IMR-90 (cell line): ENCODE data around the gene RAB4B. TPM values are rescaled to one million over a fixed set of nuclear protein-coding genes. Genes with fewer than 3 reads are reported as not detected.
A peak's percentile ranks its signal among the peaks of the same experiment; 100 is the strongest.

Source experiments
- ATAC-seq: fragments of 200-7000 bp; cut with Tn5 transposase; 2 replicates; pipeline ENCODE4 v1.9.1; 2020; ENCODE audit warnings: low read depth, mild to moderate bottlenecking, moderate library complexity
- BruUV-seq: library from RNA; stranded (reverse); fragments of 400-500 nt; replicated peaks from 2 replicates; lab custom pipeline; 2021; lab: Mats Ljungman, UMichigan
- CTCF ChIA-PET: fragments of 300-600 bp; formaldehyde crosslinking; extraction: SDS; loops from one replicate; lab custom pipeline; 2021; ENCODE audit warnings: antibody characterized with exemption; lab: Yijun Ruan, JAX
- POLR2A ChIA-PET: fragments of 300-600 bp; sonication (Branson Sonifier 250); formaldehyde crosslinking; loops from one replicate; lab custom pipeline; 2022; ENCODE audit warnings: antibody characterized with exemption; ENCODE audit not compliant: unreplicated experiment; lab: Charles Lee
- DNase-seq: peaks from one replicate; pipeline ENCODE4 v3.0.0; 2013
- H2AFZ ChIP-seq: replicated peaks from 2 replicates; pipeline ENCODE3; 2013; ENCODE audit warnings: low read length, mild to moderate bottlenecking; ENCODE audit not compliant: poor library complexity
- H2AK5ac ChIP-seq: 2 replicates; pipeline ENCODE4 v1.6.1; 2013; ENCODE audit warnings: low read depth, low read length, inconsistent platforms
- H2AK9ac ChIP-seq: replicated peaks from 2 replicates; pipeline ENCODE3; 2013; ENCODE audit warnings: mild to moderate bottlenecking, low read depth, low read length, moderate library complexity; ENCODE audit not compliant: poor library complexity
- H2BK120ac ChIP-seq: 2 replicates; pipeline ENCODE4 v1.6.1; 2013; ENCODE audit warnings: low read depth, low read length, inconsistent platforms
- H2BK15ac ChIP-seq: 3 replicates; pipeline ENCODE4 v1.6.1; 2013; ENCODE audit warnings: low read depth, low read length, inconsistent platforms
- H2BK20ac ChIP-seq: 2 replicates; pipeline ENCODE4 v1.6.1; 2013; ENCODE audit warnings: low read depth, mild to moderate bottlenecking, inconsistent platforms, low read length, moderate library complexity
- H2BK5ac ChIP-seq: 2 replicates; pipeline ENCODE4 v1.6.1; 2013; ENCODE audit warnings: mild to moderate bottlenecking, low read depth, low read length, inconsistent platforms; ENCODE audit not compliant: poor library complexity, severe bottlenecking
- H3K14ac ChIP-seq: replicated peaks from 2 replicates; pipeline ENCODE4 v1.6.1; 2013; ENCODE audit warnings: low read depth, low read length, inconsistent platforms
- H3K18ac ChIP-seq: 2 replicates; pipeline ENCODE4 v1.6.1; 2013; ENCODE audit warnings: low read depth, low read length, control low read depth
- H3K23ac ChIP-seq: 2 replicates; pipeline ENCODE4 v1.6.1; 2013; ENCODE audit warnings: low read depth, low read length, inconsistent platforms
- H3K27ac ChIP-seq: 2 replicates; pipeline ENCODE4 v1.5.1; 2013; ENCODE audit warnings: mild to moderate bottlenecking, control low read depth, low read length; ENCODE audit not compliant: insufficient read depth
- H3K27me3 ChIP-seq: 2 replicates; pipeline ENCODE4 v1.6.1; 2013; ENCODE audit warnings: low read length; ENCODE audit not compliant: control insufficient read depth, insufficient read depth
- H3K36me3 ChIP-seq: 2 replicates; pipeline ENCODE4 v1.6.1; 2013; ENCODE audit warnings: low read length, mixed read lengths; ENCODE audit not compliant: control insufficient read depth, insufficient read depth
- H3K4ac ChIP-seq: 2 replicates; pipeline ENCODE4 v1.6.1; 2013; ENCODE audit warnings: low read depth, low read length, inconsistent platforms
- H3K4me1 ChIP-seq: 2 replicates; pipeline ENCODE4 v1.6.1; 2013; ENCODE audit warnings: low read length, mixed read lengths; ENCODE audit not compliant: control insufficient read depth, insufficient read depth
- H3K4me2 ChIP-seq: 2 replicates; pipeline ENCODE4 v1.6.1; 2013; ENCODE audit warnings: low read depth, mild to moderate bottlenecking, control low read depth, low read length, moderate library complexity
- H3K4me3 ChIP-seq: 2 replicates; pipeline ENCODE4 v1.5.1; 2013; ENCODE audit warnings: low read depth, mild to moderate bottlenecking, control low read depth, low read length, moderate library complexity; ENCODE audit not compliant: insufficient read depth
- H3K56ac ChIP-seq: 2 replicates; pipeline ENCODE4 v1.6.1; 2013; ENCODE audit warnings: low read length, inconsistent platforms; ENCODE audit not compliant: insufficient read depth; ENCODE audit errors: extremely low read depth
- H3K79me1 ChIP-seq, 2 experiments: 2 replicates each; pipeline ENCODE4 v1.6.1; 2013; ENCODE audit warnings: low read length in 2 of 2, inconsistent platforms in 1 of 2, low read depth in 1 of 2
- H3K9ac ChIP-seq: 2 replicates; pipeline ENCODE4 v1.6.1; 2013; ENCODE audit warnings: low read depth, low read length, control low read depth
- H3K9me1 ChIP-seq: 2 replicates; pipeline ENCODE4 v1.6.1; 2013; ENCODE audit warnings: low read length, inconsistent platforms; ENCODE audit not compliant: insufficient read depth
- H3K9me3 ChIP-seq: 2 replicates; pipeline ENCODE4 v1.6.1; 2013; ENCODE audit warnings: low read length; ENCODE audit not compliant: control insufficient read depth, insufficient read depth
- H4K20me1 ChIP-seq: 2 replicates; pipeline ENCODE4 v1.6.1; 2013; ENCODE audit warnings: low read length, inconsistent platforms; ENCODE audit not compliant: insufficient read depth
- H4K5ac ChIP-seq: 2 replicates; pipeline ENCODE4 v1.6.1; 2013; ENCODE audit warnings: mild to moderate bottlenecking, low read depth, low read length, control low read depth
- H4K8ac ChIP-seq, 2 experiments: 2 replicates each; pipeline ENCODE4 v1.6.1; 2013; ENCODE audit warnings: low read depth in 2 of 2, low read length in 2 of 2, control low read depth in 1 of 2, inconsistent platforms in 1 of 2
- H4K91ac ChIP-seq: 2 replicates; pipeline ENCODE4 v1.6.1; 2013; ENCODE audit warnings: low read depth, low read length, inconsistent platforms; ENCODE audit not compliant: insufficient read depth
- BHLHE40 ChIP-seq: fragments of 150-350 bp; IDR thresholded peaks from 2 replicates; pipeline ENCODE4 v1.6.1; 2016; ENCODE audit warnings: mild to moderate bottlenecking, low read depth, low read length
- CHD1 ChIP-seq: IDR thresholded peaks from 2 replicates; pipeline ENCODE4 v1.6.1; 2012; ENCODE audit warnings: low read depth, low read length, improper control_type of control experiment
- CTCF ChIP-seq: conservative IDR thresholded peaks from 2 replicates; pipeline ENCODE4 v1.5.1; 2012; ENCODE audit warnings: mild to moderate bottlenecking, low read depth, low read length, improper control_type of control experiment
- ELK1 ChIP-seq: fragments of 150-350 bp; IDR thresholded peaks from 2 replicates; pipeline ENCODE4 v1.6.1; 2016; ENCODE audit warnings: low read depth, mild to moderate bottlenecking, low read length, moderate library complexity, borderline replicate concordance
- FOS ChIP-seq: fragments of 150-350 bp; IDR thresholded peaks from 2 replicates; pipeline ENCODE4 v1.6.1; 2016; ENCODE audit warnings: low read depth, low read length
- MAFK ChIP-seq: IDR thresholded peaks from 2 replicates; pipeline ENCODE4 v1.6.1; 2012; ENCODE audit warnings: low read depth, low read length, improper control_type of control experiment
- MAZ ChIP-seq: IDR thresholded peaks from 2 replicates; pipeline ENCODE4 v1.6.1; 2012; ENCODE audit warnings: low read depth, mild to moderate bottlenecking, low read length, improper control_type of control experiment, moderate library complexity, borderline replicate concordance
- MXI1 ChIP-seq: IDR thresholded peaks from 2 replicates; pipeline ENCODE4 v1.6.1; 2012; ENCODE audit warnings: low read depth, mild to moderate bottlenecking, low read length, moderate library complexity, borderline replicate concordance
- NFE2L2 ChIP-seq: fragments of 150-350 bp; IDR thresholded peaks from 2 replicates; pipeline ENCODE4 v1.6.1; 2016; ENCODE audit warnings: low read depth, mild to moderate bottlenecking, low read length
- POLR2A ChIP-seq: IDR thresholded peaks from 2 replicates; pipeline ENCODE4 v1.6.1; 2012; ENCODE audit warnings: mild to moderate bottlenecking, low read depth, low read length
- RAD21 ChIP-seq: IDR thresholded peaks from 2 replicates; pipeline ENCODE4 v1.6.1; 2012; ENCODE audit warnings: low read length, improper control_type of control experiment
- RFX5 ChIP-seq: IDR thresholded peaks from 2 replicates; pipeline ENCODE4 v1.8.0; 2012; ENCODE audit warnings: low read depth, mild to moderate bottlenecking, low read length, moderate library complexity
- SMC3 ChIP-seq: fragments of 150-350 bp; IDR thresholded peaks from 2 replicates; pipeline ENCODE4 v1.6.1; 2016; ENCODE audit warnings: low read depth, mild to moderate bottlenecking, antibody characterized with exemption, low read length, moderate library complexity
- USF2 ChIP-seq: fragments of 150-350 bp; IDR thresholded peaks from 2 replicates; pipeline ENCODE4 v1.6.1; 2017; ENCODE audit warnings: mild to moderate bottlenecking, antibody characterized with exemption, low read length, low read depth
- WGBS, 2 experiments: methylation state at CpG; one replicate each; pipeline versions ENCODE4 v1.1.5 to v1.1.7; 2013; ENCODE audit warnings: missing lambda C conversion rate in 2 of 2; ENCODE audit not compliant: insufficient read length in 1 of 2; ENCODE audit errors: extremely low coverage in 2 of 2; 5-methylcytosine and 5-hydroxymethylcytosine counted together
- dilution Hi-C: fragments of 300-500 bp; cut with HindIII; formaldehyde crosslinking; loops from one replicate; pipeline ENCODE4 v1.14.3; 2018; ENCODE audit warnings: low sequenced_read_pairs; ENCODE audit not compliant: unreplicated experiment
- in situ Hi-C: fragments of 300-500 bp; cut with MboI; formaldehyde crosslinking; loops from 3 replicates; pipeline ENCODE4 v1.14.3; 2019; ENCODE audit warnings: low sequenced_read_pairs, inconsistent platforms, mixed read lengths
- intact Hi-C: fragments of 100-400 bp; cut with micrococcal nuclease; formaldehyde crosslinking; loops from 2 replicates; pipeline ENCODE4 v1.10.0; 2022
- polyA plus RNA-seq, 3 experiments: library from polyadenylated mRNA; depleted of rRNA; stranded (reverse); fragments of >200 nt; gene quantifications; 2 replicates each; pipeline ENCODE4 v1.2.3, GENCODE V29; 2012; ENCODE audit warnings: low replicate concordance in 1 of 3
- total RNA-seq: library from RNA; depleted of rRNA; stranded (reverse); fragments of >200 nt; gene quantifications from 2 replicates; pipeline ENCODE4 v1.2.3, GENCODE V29; 2012

The RAB4B gene
- total and polyA plus RNA-seq, 2 of the 4 experiments (the other 2 are of a cell fraction), result 7.9 to 21.4 TPM

- ChIA-PET POLR2A (no interaction called here), CTCF (no interaction called here)
- in situ Hi-C loops, result no loop called here
- H3K56ac ChIP-seq, result no peak overlapping the region
- peak overlapping the region; percentile 55 for H2AK9ac ChIP-seq
- H2BK15ac ChIP-seq, result no peak overlapping the region
- no peak overlapping the region for H3K9ac ChIP-seq
- H4K20me1 ChIP-seq, result no peaks in the 10 kb centered on the region
- H3K23ac ChIP-seq, result no peak overlapping the region
- H2BK20ac ChIP-seq, result no peak overlapping the region
- no peak overlapping the region for H3K27ac ChIP-seq
- no peak overlapping the region for H4K5ac ChIP-seq
- no peak overlapping the region for H3K4me2 ChIP-seq
- H4K91ac ChIP-seq, result no peak overlapping the region
- H2BK120ac ChIP-seq, result no peak overlapping the region
- DNase-seq, result no peak
- intact Hi-C loops, result no loop called here
- H3K4ac ChIP-seq, result no peak overlapping the region
- H3K4me3 ChIP-seq, result no peak overlapping the region
- no peak overlapping the region for H3K18ac ChIP-seq
- H3K9me3 ChIP-seq, result no peaks in the 10 kb centered on the region
- 91% methylated on average over 13 of the region's 17 CpGs; no CpG with 5 or more reads in 1 of the 2 experiments for WGBS, 2 experiments
- no peak for TF ChIP-seq MAZ
- no peak for TF ChIP-seq RAD21
- TF ChIP-seq FOS, result no peak
- TF ChIP-seq NFE2L2, result no peak
- no peak for TF ChIP-seq ELK1
- TF ChIP-seq MAFK, result no peak
- no peak for TF ChIP-seq CTCF
- no peak for TF ChIP-seq BHLHE40
- TF ChIP-seq USF2, result no peak
- no peak for TF ChIP-seq CHD1
- TF ChIP-seq MXI1, result no peak
- no peak for TF ChIP-seq RFX5
- TF ChIP-seq SMC3, result no peak
- no peak for TF ChIP-seq POLR2A
- peaks cover 13% of the 10 kb centered on the region for H3K36me3 ChIP-seq
- no peak overlapping the region for H4K8ac ChIP-seq
- peaks cover 0 to 4% of the 10 kb centered on the region in 2 experiments; a peak in 1 of 4 replicates for H3K79me1 ChIP-seq
- H2AFZ ChIP-seq, result no peak overlapping the region
- H2BK5ac ChIP-seq, result no peak overlapping the region
- H3K4me1 ChIP-seq, result peaks cover 10% of the 10 kb centered on the region
- dilution Hi-C loops, result no loop called here
- no peak overlapping the region for H2AK5ac ChIP-seq
- H3K27me3 ChIP-seq, result no peaks in the 10 kb centered on the region
- ATAC-seq, result no peak
- no TSS peak for BruUV-seq
- no peak overlapping the region for H3K14ac ChIP-seq
- H3K9me1 ChIP-seq, result peaks cover 7% of the 10 kb centered on the region; the same call in 1 of the 2 replicates
Observed at GRCh38 chr19:40742477-40742876, 35.6 kb upstream of the RAB4B start.
